ENCODE results near the gene CAMK2D.

GRCh38 chr4:113741956-113742355 is 19.6 kb downstream of the CAMK2D start:
- TF ChIP-seq POLR2AphosphoS5 (IDR thresholded peaks at IDR 0.05) (no peak), CTCF (IDR thresholded peaks at IDR 0.05) (no peak), POLR2A (IDR thresholded peaks at IDR 0.05) (no peak), EP300 (IDR thresholded peaks at IDR 0.05) (no peak)

Measured in stomach (tissue), 4 donors.